Measurements from ENCODE around the gene NDST4.

NDST4 gene

GRCh38 chr4:114883641-114884040 lies 229.8 kb downstream of the NDST4 start:
- Histone ChIP-seq H3K14ac (ENCODE audit: low read length) (no peak overlapping the region), H2BK12ac (ENCODE audit: low read length) (no peak overlapping the region)

GRCh38 chr4:114879916-114880669 lies 233.3 kb downstream of the NDST4 start:
- H3K4me2 ChIP-seq (ENCODE audit: insufficient read depth, low read length, poor library complexity, severe bottlenecking): no peak overlapping the region
- no peak overlapping the region for H3K27ac ChIP-seq (replicated peaks; ENCODE audit: low read length)
- DNase-seq (ENCODE audit: low spot score): no peak
- no peak overlapping the region for H4K8ac ChIP-seq (ENCODE audit: low read depth, low read length)
- no peaks in the 10 kb centered on the region for H3K4me1 ChIP-seq (ENCODE audit: control insufficient read depth in 2 of 2, insufficient read depth in 1 of 2, low read depth in 1 of 2, low read length in 2 of 2)
- H3K27me3 ChIP-seq (ENCODE audit: control insufficient read depth in 3 of 3, insufficient read depth in 3 of 3, low read depth in 1 of 3, low read length in 3 of 3): no peaks in the 10 kb centered on the region
- no peak overlapping the region for H2BK120ac ChIP-seq (ENCODE audit: low read depth, low read length)
- H2BK12ac ChIP-seq (ENCODE audit: low read length): no peak overlapping the region
- WGBS, 2 donors (ENCODE audit: extremely low coverage in 2 of 2, insufficient read length in 2 of 2, insufficient replicate concordance in 1 of 2): no CpG with 5 or more reads among the region's 3 CpGs
- H3K36me3 ChIP-seq (replicated peaks in 1 of 2; ENCODE audit: control insufficient read depth in 2 of 2, insufficient read depth in 2 of 2, low read length in 2 of 2): no peaks in the 10 kb centered on the region
- H4K91ac ChIP-seq (ENCODE audit: low read depth, low read length, poor library complexity): no peak overlapping the region
- no peak overlapping the region for H3K14ac ChIP-seq (ENCODE audit: low read length)
- no peak overlapping the region for H2BK5ac ChIP-seq (ENCODE audit: low read length)
- H2AK5ac ChIP-seq (ENCODE audit: low read depth, low read length): no peak overlapping the region
- H3K18ac ChIP-seq (ENCODE audit: low read length): no peak overlapping the region
- no peaks in the 10 kb centered on the region for H3K79me1 ChIP-seq (ENCODE audit: low read depth, low read length)
- no peak overlapping the region for H3K4me3 ChIP-seq (ENCODE audit: low read length in 2 of 2)
- no peak overlapping the region for H3K23ac ChIP-seq (ENCODE audit: low read depth, low read length, poor library complexity)
- H3K9me3 ChIP-seq (replicated peaks in 1 of 2; ENCODE audit: control insufficient read depth in 2 of 2, insufficient read depth in 1 of 2, low read depth in 1 of 2, low read length in 2 of 2): no peaks in the 10 kb centered on the region
- H2BK15ac ChIP-seq (ENCODE audit: low read length): no peak overlapping the region
- H3K9ac ChIP-seq (ENCODE audit: low read depth, low read length, poor library complexity): no peak overlapping the region
- H2AFZ ChIP-seq (ENCODE audit: low read length): no peak overlapping the region
- no peak overlapping the region for H3K4ac ChIP-seq (ENCODE audit: low read length)

More at GRCh38 chr4:114883641-114884040, 229.8 kb downstream of the NDST4 start:
- no peak overlapping the region for H3K23ac ChIP-seq (ENCODE audit: low read depth, low read length, poor library complexity)
- H3K27me3 ChIP-seq (ENCODE audit: control insufficient read depth in 3 of 3, insufficient read depth in 3 of 3, low read depth in 1 of 3, low read length in 3 of 3): no peaks in the 10 kb centered on the region
- WGBS, 2 donors (ENCODE audit: extremely low coverage in 2 of 2, insufficient read length in 2 of 2, insufficient replicate concordance in 1 of 2): no CpG with 5 or more reads among the region's 5 CpGs
- no peak overlapping the region for H3K4ac ChIP-seq (ENCODE audit: low read length)
- no peak for DNase-seq (ENCODE audit: low spot score)
- no peak overlapping the region for H3K27ac ChIP-seq (replicated peaks; ENCODE audit: low read length)
- H3K9me3 ChIP-seq (replicated peaks in 1 of 2; ENCODE audit: control insufficient read depth in 2 of 2, insufficient read depth in 1 of 2, low read depth in 1 of 2, low read length in 2 of 2): no peaks in the 10 kb centered on the region
- no peak overlapping the region for H3K9ac ChIP-seq (ENCODE audit: low read depth, low read length, poor library complexity)
- H3K79me1 ChIP-seq (ENCODE audit: low read depth, low read length): no peaks in the 10 kb centered on the region
- H2BK120ac ChIP-seq (ENCODE audit: low read depth, low read length): no peak overlapping the region
- no peak overlapping the region for H2BK5ac ChIP-seq (ENCODE audit: low read length)
- H3K36me3 ChIP-seq (replicated peaks in 1 of 2; ENCODE audit: control insufficient read depth in 2 of 2, insufficient read depth in 2 of 2, low read length in 2 of 2): no peaks in the 10 kb centered on the region
- H3K4me1 ChIP-seq (ENCODE audit: control insufficient read depth in 2 of 2, insufficient read depth in 1 of 2, low read depth in 1 of 2, low read length in 2 of 2): no peaks in the 10 kb centered on the region
- H3K18ac ChIP-seq (ENCODE audit: low read length): no peak overlapping the region
- no peak overlapping the region for H4K8ac ChIP-seq (ENCODE audit: low read depth, low read length)
- H4K91ac ChIP-seq (ENCODE audit: low read depth, low read length, poor library complexity): no peak overlapping the region
- H3K4me3 ChIP-seq (ENCODE audit: low read length in 2 of 2): no peak overlapping the region
- H2AK5ac ChIP-seq (ENCODE audit: low read depth, low read length): no peak overlapping the region
- no peak overlapping the region for H2BK15ac ChIP-seq (ENCODE audit: low read length)
- H2AFZ ChIP-seq (ENCODE audit: low read length): no peak overlapping the region
- H3K4me2 ChIP-seq (ENCODE audit: insufficient read depth, low read length, poor library complexity, severe bottlenecking): no peak overlapping the region

GRCh38 chr4:114875630-114876029 lies 237.8 kb downstream of the NDST4 start:
- Histone ChIP-seq H2BK12ac (ENCODE audit: low read length) (no peak overlapping the region), H2AFZ (ENCODE audit: low read length) (no peak overlapping the region), H3K4me1 (ENCODE audit: control insufficient read depth in 2 of 2, insufficient read depth in 1 of 2, low read depth in 1 of 2, low read length in 2 of 2) (no peaks in the 10 kb centered on the region), H3K79me1 (ENCODE audit: low read depth, low read length) (no peaks in the 10 kb centered on the region), H3K4me2 (ENCODE audit: insufficient read depth, low read length, poor library complexity, severe bottlenecking) (no peak overlapping the region), H3K4ac (ENCODE audit: low read length) (no peak overlapping the region), H4K8ac (ENCODE audit: low read depth, low read length) (no peak overlapping the region), H2BK120ac (ENCODE audit: low read depth, low read length) (no peak overlapping the region), H4K91ac (ENCODE audit: low read depth, low read length, poor library complexity) (no peak overlapping the region), H3K23ac (ENCODE audit: low read depth, low read length, poor library complexity) (no peak overlapping the region), H3K4me3 (ENCODE audit: low read length in 2 of 2) (no peak overlapping the region), H2AK5ac (ENCODE audit: low read depth, low read length) (no peak overlapping the region), H3K14ac (ENCODE audit: low read length) (no peak overlapping the region), H3K36me3 (replicated peaks in 1 of 2; ENCODE audit: control insufficient read depth in 2 of 2, insufficient read depth in 2 of 2, low read length in 2 of 2) (no peaks in the 10 kb centered on the region), H2BK15ac (ENCODE audit: low read length) (no peak overlapping the region), H2BK5ac (ENCODE audit: low read length) (no peak overlapping the region), H3K27ac (replicated peaks; ENCODE audit: low read length) (no peak overlapping the region), H3K27me3 (ENCODE audit: control insufficient read depth in 3 of 3, insufficient read depth in 3 of 3, low read depth in 1 of 3, low read length in 3 of 3) (no peaks in the 10 kb centered on the region), H3K18ac (ENCODE audit: low read length) (no peak overlapping the region), H3K9ac (ENCODE audit: low read depth, low read length, poor library complexity) (no peak overlapping the region), H3K9me3 (replicated peaks in 1 of 2; ENCODE audit: control insufficient read depth in 2 of 2, insufficient read depth in 1 of 2, low read depth in 1 of 2, low read length in 2 of 2) (no peaks in the 10 kb centered on the region)
- DNase-seq (ENCODE audit: low spot score): no peak

GRCh38 chr4:114874321-114874720 lies 239.1 kb downstream of the NDST4 start:
- H3K4me1 ChIP-seq (ENCODE audit: control insufficient read depth in 2 of 2, insufficient read depth in 1 of 2, low read depth in 1 of 2, low read length in 2 of 2): no peaks in the 10 kb centered on the region
- no peak overlapping the region for H4K8ac ChIP-seq (ENCODE audit: low read depth, low read length)
- H3K4me2 ChIP-seq (ENCODE audit: insufficient read depth, low read length, poor library complexity, severe bottlenecking): no peak overlapping the region
- no peaks in the 10 kb centered on the region for H3K79me1 ChIP-seq (ENCODE audit: low read depth, low read length)
- H4K91ac ChIP-seq (ENCODE audit: low read depth, low read length, poor library complexity): no peak overlapping the region
- H3K4ac ChIP-seq (ENCODE audit: low read length): no peak overlapping the region
- H2BK120ac ChIP-seq (ENCODE audit: low read depth, low read length): no peak overlapping the region
- DNase-seq (ENCODE audit: low spot score): no peak
- no peaks in the 10 kb centered on the region for H3K36me3 ChIP-seq (replicated peaks in 1 of 2; ENCODE audit: control insufficient read depth in 2 of 2, insufficient read depth in 2 of 2, low read length in 2 of 2)
- no peaks in the 10 kb centered on the region for H3K9me3 ChIP-seq (replicated peaks in 1 of 2; ENCODE audit: control insufficient read depth in 2 of 2, insufficient read depth in 1 of 2, low read depth in 1 of 2, low read length in 2 of 2)
- WGBS, 2 donors (ENCODE audit: extremely low coverage in 2 of 2, insufficient read length in 2 of 2, insufficient replicate concordance in 1 of 2): no CpG with 5 or more reads among the region's 1 CpG
- no peak overlapping the region for H2AK5ac ChIP-seq (ENCODE audit: low read depth, low read length)
- no peak overlapping the region for H3K18ac ChIP-seq (ENCODE audit: low read length)
- H3K9ac ChIP-seq (ENCODE audit: low read depth, low read length, poor library complexity): no peak overlapping the region
- H2BK5ac ChIP-seq (ENCODE audit: low read length): no peak overlapping the region
- no peak overlapping the region for H2AFZ ChIP-seq (ENCODE audit: low read length)
- H2BK12ac ChIP-seq (ENCODE audit: low read length): no peak overlapping the region
- no peak overlapping the region for H3K23ac ChIP-seq (ENCODE audit: low read depth, low read length, poor library complexity)
- H3K4me3 ChIP-seq (ENCODE audit: low read length in 2 of 2): no peak overlapping the region
- H3K27ac ChIP-seq (replicated peaks; ENCODE audit: low read length): no peak overlapping the region
- no peak overlapping the region for H2BK15ac ChIP-seq (ENCODE audit: low read length)
- no peaks in the 10 kb centered on the region for H3K27me3 ChIP-seq (ENCODE audit: control insufficient read depth in 3 of 3, insufficient read depth in 3 of 3, low read depth in 1 of 3, low read length in 3 of 3)
- no peak overlapping the region for H3K14ac ChIP-seq (ENCODE audit: low read length)

All from neuronal stem cell (in vitro differentiated cells).